GM12892 (cell line): ENCODE data around the gene CDC42BPG.

Experiments
- POLR2A ChIP-seq: IDR thresholded peaks from 2 replicates; pipeline ENCODE4 v1.6.1; 2011; ENCODE audit warnings: low read depth, low read length, control low read depth
- POLR2AphosphoS5 ChIP-seq: IDR thresholded peaks from 2 replicates; pipeline ENCODE4 v1.6.1; 2011; ENCODE audit warnings: low read depth, low read length, control low read depth

GRCh38 chr11:64854157-64854533 is 9.7 kb upstream of the CDC42BPG start:
- TF ChIP-seq POLR2A (no peak), POLR2AphosphoS5 (peak; percentile 38; the same call in 1 of the 2 replicates)
